Cardiac fibroblast (primary cell): ENCODE data around the gene SYT1.

Experiments
- DNase-seq, 2 donors: peaks; one replicate each; pipeline versions ENCODE4 v3.0.0 to v3.0.0-alpha.2; 2010; ENCODE audit warnings: low read depth in 2 of 2
- H3K4me3 ChIP-seq, 2 donors: replicated peaks in 1 of 2; 1 replicate in 1 of 2; 2 replicates in 1 of 2; pipeline ENCODE4 v1.5.1; 2011; ENCODE audit warnings: low read depth in 2 of 2, low read length in 2 of 2, mild to moderate bottlenecking in 2 of 2, moderate library complexity in 1 of 2
- TF ChIP-seq, protein P1 (sequence below): IDR thresholded peaks from one replicate; pipeline ENCODE4 v1.5.1; 2011; ENCODE audit warnings: low read depth, mild to moderate bottlenecking, low read length, inconsistent platforms

Gene SYT1

DNA sequence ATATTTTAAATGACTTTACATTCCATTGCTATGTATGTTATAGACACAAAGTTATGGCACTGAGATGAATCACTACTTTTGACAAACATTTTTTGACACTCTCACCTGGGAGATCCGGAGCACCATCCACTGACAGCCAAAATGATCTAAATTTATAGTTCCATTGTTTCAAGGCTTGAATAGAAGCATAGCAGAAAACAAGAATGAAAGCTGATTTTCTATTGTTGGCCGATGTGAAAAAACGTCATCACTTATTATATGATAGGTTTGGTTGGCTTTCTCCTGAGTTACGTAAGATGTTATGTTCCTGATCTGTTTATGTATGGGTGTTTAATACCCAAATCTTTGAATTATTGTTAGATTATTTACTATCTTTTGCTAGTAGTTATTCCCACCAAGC is 520.0 kb downstream of the SYT1 start:
- no peak overlapping the region for H3K4me3 ChIP-seq
- TF ChIP-seq, protein P1, sequence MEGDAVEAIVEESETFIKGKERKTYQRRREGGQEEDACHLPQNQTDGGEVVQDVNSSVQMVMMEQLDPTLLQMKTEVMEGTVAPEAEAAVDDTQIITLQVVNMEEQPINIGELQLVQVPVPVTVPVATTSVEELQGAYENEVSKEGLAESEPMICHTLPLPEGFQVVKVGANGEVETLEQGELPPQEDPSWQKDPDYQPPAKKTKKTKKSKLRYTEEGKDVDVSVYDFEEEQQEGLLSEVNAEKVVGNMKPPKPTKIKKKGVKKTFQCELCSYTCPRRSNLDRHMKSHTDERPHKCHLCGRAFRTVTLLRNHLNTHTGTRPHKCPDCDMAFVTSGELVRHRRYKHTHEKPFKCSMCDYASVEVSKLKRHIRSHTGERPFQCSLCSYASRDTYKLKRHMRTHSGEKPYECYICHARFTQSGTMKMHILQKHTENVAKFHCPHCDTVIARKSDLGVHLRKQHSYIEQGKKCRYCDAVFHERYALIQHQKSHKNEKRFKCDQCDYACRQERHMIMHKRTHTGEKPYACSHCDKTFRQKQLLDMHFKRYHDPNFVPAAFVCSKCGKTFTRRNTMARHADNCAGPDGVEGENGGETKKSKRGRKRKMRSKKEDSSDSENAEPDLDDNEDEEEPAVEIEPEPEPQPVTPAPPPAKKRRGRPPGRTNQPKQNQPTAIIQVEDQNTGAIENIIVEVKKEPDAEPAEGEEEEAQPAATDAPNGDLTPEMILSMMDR = no peak
- DNase-seq = no peak

DNA sequence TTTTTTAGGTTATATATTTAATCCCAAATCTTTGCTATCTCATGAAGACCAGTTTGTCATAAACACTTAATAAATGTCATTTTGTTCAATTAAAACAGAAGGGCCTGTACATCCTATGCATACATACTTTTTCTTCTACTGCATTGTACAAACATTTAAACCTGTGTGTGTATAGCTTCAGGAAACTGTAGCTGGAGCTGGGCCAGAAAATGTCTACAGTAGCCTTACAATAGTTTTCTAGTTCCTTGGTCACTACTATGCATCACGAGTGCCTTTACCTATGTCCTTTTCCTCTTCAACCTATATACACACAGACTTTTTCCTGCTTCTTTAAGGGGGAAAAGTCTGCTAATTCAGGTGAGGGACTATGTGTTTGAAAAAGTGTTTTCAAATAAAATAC is 523.4 kb downstream of the SYT1 start:
- TF ChIP-seq, protein P1 = no peak
- no peak overlapping the region for H3K4me3 ChIP-seq
- no peak for DNase-seq

DNA sequence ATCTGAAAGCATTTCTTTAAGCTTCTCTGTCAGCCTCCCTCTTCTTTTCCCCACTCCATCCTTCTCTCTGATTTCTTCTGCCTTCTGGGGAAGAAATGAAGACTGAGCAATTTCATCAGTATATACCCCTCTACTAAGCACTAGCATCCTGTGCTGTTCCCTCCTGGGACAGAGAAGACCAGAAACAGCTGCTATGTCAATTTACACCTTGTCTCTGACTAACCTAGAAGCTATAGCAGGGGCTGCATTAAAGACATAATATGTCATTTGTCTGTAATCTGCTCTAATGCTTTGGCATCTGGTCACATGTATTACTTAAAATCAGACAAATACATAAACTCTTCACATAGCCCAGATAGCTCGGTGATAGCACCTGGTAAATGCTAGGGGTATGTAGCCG is 529.3 kb downstream of the SYT1 start:
- TF ChIP-seq, protein P1 = no peak
- no peak for DNase-seq
- H3K4me3 ChIP-seq = no peak overlapping the region

DNA sequence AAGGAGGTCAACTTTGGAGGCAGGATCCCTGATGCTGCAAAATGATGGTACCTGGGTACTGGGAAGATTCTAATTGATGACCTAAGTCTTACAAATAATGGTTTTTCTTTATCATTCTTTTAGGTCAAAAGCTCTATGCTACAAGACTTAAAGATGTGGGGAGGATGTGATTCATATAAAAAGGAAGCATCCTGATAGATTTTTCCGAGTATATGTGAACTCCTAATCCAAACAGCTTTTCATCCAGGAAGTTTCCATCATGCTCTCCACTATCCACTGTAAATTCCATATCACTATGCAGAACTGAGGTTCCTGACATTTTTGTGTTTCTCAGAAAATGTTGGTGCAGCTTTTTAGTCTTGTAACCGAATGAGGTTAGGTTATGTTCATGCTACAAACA is 533.0 kb downstream of the SYT1 start:
- no peak overlapping the region for H3K4me3 ChIP-seq
- no peak for DNase-seq
- TF ChIP-seq, protein P1 = no peak

- no peak overlapping the region for H3K4me3 ChIP-seq
- DNase-seq = no peak
- TF ChIP-seq, protein P1 = no peak
These were observed 535.9 kb downstream of the SYT1 start for GRCh38 chr12:79400481-79400880.

- DNase-seq = peak in 1 of 2 donors; percentile 57
- H3K4me3 ChIP-seq = no peak overlapping the region
- TF ChIP-seq, protein P1 = no peak
These were observed 538.0 kb downstream of the SYT1 start for GRCh38 chr12:79402606-79403005.

- TF ChIP-seq, protein P1 = no peak
- no peak overlapping the region for H3K4me3 ChIP-seq
- DNase-seq = peak in 1 of 2 donors; percentile 45
These were observed 542.4 kb downstream of the SYT1 start for GRCh38 chr12:79406993-79407392.
